ENCODE measurements around the gene PAK5.

DNA sequence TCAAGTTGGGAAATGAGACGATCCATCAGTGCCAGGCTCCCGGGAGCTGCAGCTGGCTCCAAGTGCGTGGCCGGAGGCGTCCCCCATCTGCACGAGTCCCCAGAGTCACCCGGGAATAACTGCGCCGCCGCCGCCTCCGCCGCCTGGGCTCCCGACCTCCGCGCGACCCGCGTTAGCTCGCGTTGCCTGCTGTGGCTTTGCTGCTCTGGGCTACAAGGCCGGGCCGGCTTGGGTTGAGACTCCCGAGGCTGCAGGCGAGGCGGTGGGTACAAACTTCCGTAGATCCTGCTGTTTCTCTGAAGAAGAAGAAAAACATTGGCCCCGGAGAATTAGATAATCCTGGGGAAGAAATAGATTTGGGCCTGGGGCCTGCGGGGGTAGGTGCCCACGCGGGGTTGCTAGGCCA lies 331.9 kb downstream of the PAK5 start:
- TF ChIP-seq, protein P1, sequence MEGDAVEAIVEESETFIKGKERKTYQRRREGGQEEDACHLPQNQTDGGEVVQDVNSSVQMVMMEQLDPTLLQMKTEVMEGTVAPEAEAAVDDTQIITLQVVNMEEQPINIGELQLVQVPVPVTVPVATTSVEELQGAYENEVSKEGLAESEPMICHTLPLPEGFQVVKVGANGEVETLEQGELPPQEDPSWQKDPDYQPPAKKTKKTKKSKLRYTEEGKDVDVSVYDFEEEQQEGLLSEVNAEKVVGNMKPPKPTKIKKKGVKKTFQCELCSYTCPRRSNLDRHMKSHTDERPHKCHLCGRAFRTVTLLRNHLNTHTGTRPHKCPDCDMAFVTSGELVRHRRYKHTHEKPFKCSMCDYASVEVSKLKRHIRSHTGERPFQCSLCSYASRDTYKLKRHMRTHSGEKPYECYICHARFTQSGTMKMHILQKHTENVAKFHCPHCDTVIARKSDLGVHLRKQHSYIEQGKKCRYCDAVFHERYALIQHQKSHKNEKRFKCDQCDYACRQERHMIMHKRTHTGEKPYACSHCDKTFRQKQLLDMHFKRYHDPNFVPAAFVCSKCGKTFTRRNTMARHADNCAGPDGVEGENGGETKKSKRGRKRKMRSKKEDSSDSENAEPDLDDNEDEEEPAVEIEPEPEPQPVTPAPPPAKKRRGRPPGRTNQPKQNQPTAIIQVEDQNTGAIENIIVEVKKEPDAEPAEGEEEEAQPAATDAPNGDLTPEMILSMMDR (IDR thresholded peaks at IDR 0.05) = no peak
- no peak for TF ChIP-seq POLR2A (IDR thresholded peaks at IDR 0.05)
